K562 treated with DMSO at 1 percent for 4 hours (cell line): ENCODE results near the gene CCPG1. TPM values are rescaled to one million over a fixed set of nuclear protein-coding genes. Genes with fewer than 3 reads are reported as not detected.

Source experiments
- total RNA-seq: library from RNA; unstranded; fragments of 300-600 nt; gene quantifications from 2 replicates; pipeline ENCODE4 v1.2.3, GENCODE V29; 2022; ENCODE audit not compliant: insufficient read depth

Gene CCPG1, protein sequence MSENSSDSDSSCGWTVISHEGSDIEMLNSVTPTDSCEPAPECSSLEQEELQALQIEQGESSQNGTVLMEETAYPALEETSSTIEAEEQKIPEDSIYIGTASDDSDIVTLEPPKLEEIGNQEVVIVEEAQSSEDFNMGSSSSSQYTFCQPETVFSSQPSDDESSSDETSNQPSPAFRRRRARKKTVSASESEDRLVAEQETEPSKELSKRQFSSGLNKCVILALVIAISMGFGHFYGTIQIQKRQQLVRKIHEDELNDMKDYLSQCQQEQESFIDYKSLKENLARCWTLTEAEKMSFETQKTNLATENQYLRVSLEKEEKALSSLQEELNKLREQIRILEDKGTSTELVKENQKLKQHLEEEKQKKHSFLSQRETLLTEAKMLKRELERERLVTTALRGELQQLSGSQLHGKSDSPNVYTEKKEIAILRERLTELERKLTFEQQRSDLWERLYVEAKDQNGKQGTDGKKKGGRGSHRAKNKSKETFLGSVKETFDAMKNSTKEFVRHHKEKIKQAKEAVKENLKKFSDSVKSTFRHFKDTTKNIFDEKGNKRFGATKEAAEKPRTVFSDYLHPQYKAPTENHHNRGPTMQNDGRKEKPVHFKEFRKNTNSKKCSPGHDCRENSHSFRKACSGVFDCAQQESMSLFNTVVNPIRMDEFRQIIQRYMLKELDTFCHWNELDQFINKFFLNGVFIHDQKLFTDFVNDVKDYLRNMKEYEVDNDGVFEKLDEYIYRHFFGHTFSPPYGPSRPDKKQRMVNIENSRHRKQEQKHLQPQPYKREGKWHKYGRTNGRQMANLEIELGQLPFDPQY
- 80.7 and 86.6 TPM in 2 replicates for total RNA-seq

DNA sequence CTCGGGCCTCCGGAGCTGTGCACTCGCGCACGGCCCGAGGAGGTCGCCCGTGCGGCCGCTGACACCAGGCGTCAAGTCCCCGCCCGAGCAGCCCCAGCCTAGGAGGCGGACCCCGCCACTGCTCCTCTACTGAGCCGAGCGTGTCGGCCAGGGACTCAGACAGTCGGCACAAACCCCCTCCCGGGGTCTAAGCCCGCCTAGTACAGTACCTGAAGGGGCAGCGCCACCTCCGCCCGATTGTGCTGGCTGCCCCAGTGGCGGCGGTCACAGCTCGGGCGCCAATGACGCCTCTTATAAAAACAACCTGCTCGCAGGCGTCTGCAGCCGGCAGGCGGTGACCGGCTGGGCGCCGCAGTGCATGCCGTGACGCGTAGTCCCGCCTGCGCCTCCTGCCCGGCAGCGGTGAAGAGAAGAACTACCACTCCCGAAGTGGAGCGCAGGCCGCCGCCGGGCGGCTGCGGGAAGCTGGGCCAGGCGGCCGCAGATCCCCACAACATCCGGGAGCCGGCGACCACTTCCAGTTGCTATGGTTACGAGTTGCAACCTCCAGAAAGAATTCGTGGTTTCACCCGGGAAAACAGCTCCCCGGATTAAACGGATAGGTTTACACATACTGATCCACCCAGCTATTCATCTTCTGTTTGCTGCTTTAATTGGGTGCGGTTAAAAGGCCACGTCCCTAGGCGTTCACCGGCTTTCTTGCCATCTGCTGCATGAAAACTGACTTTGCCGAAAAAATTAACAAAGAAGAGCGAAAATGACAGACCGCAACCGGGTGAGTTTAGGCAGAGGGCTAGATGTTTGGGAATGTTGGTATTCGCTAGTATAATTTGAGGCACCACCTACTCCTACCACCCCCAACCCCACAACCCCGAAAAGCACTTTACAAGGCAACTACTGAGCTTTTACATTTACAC is at the start of gene CCPG1, which contains the start of gene PIERCE2:
TSS of gene CCPG1 (minus strand) at position 348 of the 917 bp plus-strand sequence. CDS start 18,935 bp downstream, outside the sequence.
TSS of gene PIERCE2 (plus strand) at position 484 of the 917 bp plus-strand sequence. CDS start at position 758, 274 bp downstream.

DNA sequence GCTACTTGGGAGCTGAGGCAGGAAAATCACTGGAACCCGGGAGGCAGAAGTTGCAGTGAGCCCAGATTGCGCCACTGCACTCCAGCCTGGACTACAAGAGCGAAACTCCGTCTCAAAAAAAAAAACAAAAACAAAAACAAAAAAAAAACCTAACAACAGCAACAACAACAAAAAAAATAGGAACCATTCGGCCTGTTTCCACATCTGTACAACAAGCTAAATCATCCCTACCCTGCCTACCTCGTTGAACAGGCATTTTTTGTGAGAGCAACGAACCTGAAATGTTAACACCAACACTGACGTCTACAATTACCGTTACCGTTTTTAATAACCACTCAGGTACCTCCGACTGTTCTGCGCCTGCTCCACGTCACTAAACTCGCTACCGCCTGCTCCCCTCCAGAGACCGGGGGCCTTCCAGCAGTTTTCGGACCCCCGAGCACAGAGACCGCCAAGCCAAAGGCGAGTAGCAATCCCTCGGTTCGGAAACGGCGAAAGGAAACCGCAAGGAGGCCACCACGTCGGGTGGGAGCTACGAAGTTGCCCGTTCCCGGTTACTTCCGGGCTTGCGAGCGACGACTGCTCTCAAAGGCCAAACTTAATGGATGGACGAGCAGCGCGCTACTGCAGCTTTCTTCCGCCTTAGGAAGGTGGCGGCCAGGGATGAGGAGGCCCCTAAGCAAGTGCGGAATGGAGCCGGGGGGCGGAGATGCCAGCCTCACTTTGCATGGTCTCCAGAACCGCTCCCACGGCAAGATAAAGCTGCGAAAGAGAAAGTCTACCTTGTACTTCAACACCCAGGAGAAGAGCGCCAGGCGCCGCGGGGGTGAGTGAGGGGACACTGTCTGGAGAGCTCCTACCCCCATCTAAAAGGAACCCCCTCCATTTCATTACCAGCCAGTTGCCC is 89.3 kb downstream of the CCPG1 start, which contains the start of the genes PIGB and PIGBOS1:
TSS of gene PIGB (plus strand) at position 635 of the 907 bp plus-strand sequence. CDS start at position 664, 29 bp downstream.
TSS of gene PIGBOS1 (minus strand) at position 536 of the 907 bp plus-strand sequence. CDS start 1,331 bp downstream, outside the sequence.

Other genes starting within 250 kb of the CCPG1 start
- 130 and 143 TPM in 2 replicates for gene RSL24D1, start 211.4 kb downstream of the CCPG1 start, total RNA-seq
- 34.3 and 37.0 TPM in 2 replicates for gene RAB27A, start 118.5 kb downstream of the CCPG1 start, total RNA-seq
- gene PIGBOS1, start 89.2 kb downstream of the CCPG1 start, total RNA-seq = 28.7 and 62.1 TPM in 2 replicates
- gene PIGB, start 89.1 kb downstream of the CCPG1 start, total RNA-seq = 6.9 and 8.4 TPM in 2 replicates
- gene PIERCE2, start 136 bp upstream of the CCPG1 start, total RNA-seq = 2.5 and 8.7 TPM in 2 replicates
- 0.90 TPM in 1 of 2 replicates, not detected in the other for gene DNAAF4, start 99.9 kb upstream of the CCPG1 start, total RNA-seq
- gene PYGO1, start 180.0 kb upstream of the CCPG1 start, total RNA-seq = not detected in 2 replicates